ENCODE measurements around the gene MRTFA.
A peak's percentile ranks its signal among the peaks of the same experiment; 100 is the strongest.
"Not testable (repeated sequence)": the region's sequence is repeated elsewhere in the genome, so short reads cannot be mapped to it uniquely, and the experiment has no call there.

MRTFA gene

GRCh38 chr22:40656651-40657050 lies 20.1 kb upstream of the MRTFA start:
- not testable (repeated sequence) for DNase-seq

- DNase-seq = not testable (repeated sequence)
These were observed 19.4 kb upstream of the MRTFA start for GRCh38 chr22:40655941-40656340.

- DNase-seq = no peak
These were observed 18.1 kb upstream of the MRTFA start for GRCh38 chr22:40654522-40655167.

GRCh38 chr22:40653361-40653760 lies 16.8 kb upstream of the MRTFA start:
- DNase-seq = no peak

GRCh38 chr22:40651563-40652501 lies 15.3 kb upstream of the MRTFA start:
- DNase-seq = peak; percentile 91

GRCh38 chr22:40651057-40651456 lies 14.5 kb upstream of the MRTFA start:
- no peak for DNase-seq

GRCh38 chr22:40648386-40648785 lies 11.9 kb upstream of the MRTFA start:
- DNase-seq = no peak

- no peak for DNase-seq
These were observed 9.2 kb upstream of the MRTFA start for GRCh38 chr22:40645579-40646197.

- no peak for DNase-seq
These were observed 5.8 kb upstream of the MRTFA start for GRCh38 chr22:40642316-40642715.

- DNase-seq = no peak
These were observed 4.8 kb upstream of the MRTFA start for GRCh38 chr22:40641269-40641668.

GRCh38 chr22:40638261-40638660 lies 1.7 kb upstream of the MRTFA start:
- peak; percentile 48 for DNase-seq

- DNase-seq = peak; percentile 71
These were observed 948 bp upstream of the MRTFA start for GRCh38 chr22:40637183-40638150.

- no peak for DNase-seq
These were observed 559 bp downstream of the MRTFA start for GRCh38 chr22:40635940-40636379.

GRCh38 chr22:40635043-40635939 lies 1.2 kb downstream of the MRTFA start:
- DNase-seq = no peak

- no peak for DNase-seq
These were observed 2.2 kb downstream of the MRTFA start for GRCh38 chr22:40634119-40634903.

GRCh38 chr22:40633036-40633435 lies 3.5 kb downstream of the MRTFA start:
- DNase-seq = no peak

- DNase-seq = no peak
These were observed 4.6 kb downstream of the MRTFA start for GRCh38 chr22:40631925-40632324.

- no peak for DNase-seq
These were observed 8.0 kb downstream of the MRTFA start for GRCh38 chr22:40628354-40629042.

GRCh38 chr22:40627612-40628011 lies 8.9 kb downstream of the MRTFA start:
- DNase-seq = no peak

- DNase-seq = no peak
These were observed 9.7 kb downstream of the MRTFA start for GRCh38 chr22:40626851-40627250.
